Measurements from ENCODE around the gene SP1.
"Not testable (repeated sequence)": the region's sequence is repeated elsewhere in the genome, so short reads cannot be mapped to it uniquely, and the experiment has no call there.

The SP1 gene

GRCh38 chr12:53361638-53362037, 18.3 kb upstream of the SP1 start:
- not testable (repeated sequence) for DNase-seq (ENCODE audit: low spot score)

GRCh38 chr12:53365245-53365904, 14.6 kb upstream of the SP1 start:
- DNase-seq (ENCODE audit: low spot score): no peak

- DNase-seq (ENCODE audit: low spot score): not testable (repeated sequence)
Measured at GRCh38 chr12:53373554-53374133, 6.3 kb upstream of the SP1 start.

GRCh38 chr12:53374277-53374676, 5.7 kb upstream of the SP1 start:
- DNase-seq (ENCODE audit: low spot score): not testable (repeated sequence)

GRCh38 chr12:53376747-53377146, 3.2 kb upstream of the SP1 start:
- no peak for DNase-seq (ENCODE audit: low spot score)

- no peak for DNase-seq (ENCODE audit: low spot score)
Measured at GRCh38 chr12:53378222-53378621, 1.8 kb upstream of the SP1 start.

GRCh38 chr12:53378724-53379388, 1.1 kb upstream of the SP1 start:
- no peak for DNase-seq (ENCODE audit: low spot score)

- peak; percentile 93 for DNase-seq (ENCODE audit: low spot score)
Measured at GRCh38 chr12:53379389-53380103, 430 bp upstream of the SP1 start.

GRCh38 chr12:53380794-53381730, 1.1 kb downstream of the SP1 start:
- no peak for DNase-seq (ENCODE audit: low spot score)

- DNase-seq (ENCODE audit: low spot score): no peak
Measured at GRCh38 chr12:53381731-53382630, 2.0 kb downstream of the SP1 start.

GRCh38 chr12:53383258-53383657, 3.3 kb downstream of the SP1 start:
- DNase-seq (ENCODE audit: low spot score): no peak

GRCh38 chr12:53386381-53386780, 6.4 kb downstream of the SP1 start:
- DNase-seq (ENCODE audit: low spot score): not testable (repeated sequence)

- no peak for DNase-seq (ENCODE audit: low spot score)
Measured at GRCh38 chr12:53388932-53389331, 9.0 kb downstream of the SP1 start.

GRCh38 chr12:53389702-53390101, 9.7 kb downstream of the SP1 start:
- DNase-seq (ENCODE audit: low spot score): no peak

- no peak for DNase-seq (ENCODE audit: low spot score)
Measured at GRCh38 chr12:53391724-53392123, 11.7 kb downstream of the SP1 start.

GRCh38 chr12:53399896-53400295, 19.9 kb downstream of the SP1 start:
- no peak for DNase-seq (ENCODE audit: low spot score)

- DNase-seq (ENCODE audit: low spot score): not testable (repeated sequence)
Measured at GRCh38 chr12:53402351-53402750, 22.4 kb downstream of the SP1 start.

GRCh38 chr12:53402871-53403270, 22.9 kb downstream of the SP1 start:
- no peak for DNase-seq (ENCODE audit: low spot score)

- no peak for DNase-seq (ENCODE audit: low spot score)
Measured at GRCh38 chr12:53410951-53411350, 31.0 kb downstream of the SP1 start.

GRCh38 chr12:53413485-53414204, 33.7 kb downstream of the SP1 start:
- no peak for DNase-seq (ENCODE audit: low spot score)
